Psoas muscle (tissue), 8 donors: ENCODE measurements around the gene RAB40A. TPM values are rescaled to one million over a fixed set of nuclear protein-coding genes. Genes with fewer than 3 reads are reported as not detected.

Experiments
- ATAC-seq, 4 donors: fragments of 200-7000 bp; cut with Tn5 transposase; one replicate each; pipeline ENCODE4 v1.9.1; 2020; ENCODE audit warnings: moderate library complexity in 3 of 4, mild to moderate bottlenecking in 2 of 4
- DNase-seq, 2 donors: peaks; one replicate each; pipeline ENCODE4 v3.0.0-alpha.2; 2020
- H3K27ac ChIP-seq: fragments of 200-600 bp; one replicate; pipeline ENCODE4 v1.8.0; 2022
- H3K27me3 ChIP-seq, 3 donors: fragments of 200-600 bp in 1 of 3; one replicate each; pipeline versions ENCODE4 v1.6.1 to v1.8.0; 2013 to 2022; ENCODE audit warnings: low read length in 2 of 3, mild to moderate bottlenecking in 2 of 3, moderate library complexity in 1 of 3; ENCODE audit not compliant: insufficient read depth in 3 of 3
- H3K36me3 ChIP-seq, 2 donors: fragments of 200-600 bp in 1 of 2; one replicate each; pipeline versions ENCODE4 v1.6.1 to v1.8.0; 2013 to 2022; ENCODE audit warnings: low read depth in 1 of 2, mild to moderate bottlenecking in 1 of 2, moderate library complexity in 1 of 2; ENCODE audit not compliant: insufficient read depth in 1 of 2
- H3K4me1 ChIP-seq: fragments of 200-600 bp; one replicate; pipeline ENCODE4 v1.8.0; 2022
- H3K4me3 ChIP-seq: fragments of 200-600 bp; one replicate; pipeline ENCODE4 v1.8.0; 2022; ENCODE audit warnings: mild to moderate bottlenecking
- H3K9me3 ChIP-seq: fragments of 200-600 bp; one replicate; pipeline ENCODE4 v1.8.0; 2022
- CTCF ChIP-seq: fragments of 200-600 bp; IDR thresholded peaks from one replicate; pipeline ENCODE4 v1.8.0; 2022; ENCODE audit warnings: antibody characterized with exemption
- WGBS, 3 donors: extraction: QIAGEN DNeasy Blood & Tissue Kit; methylation state at CpG; one replicate each; pipeline versions ENCODE4 v1.1.6 to v1.1.7; 2013; 5-methylcytosine and 5-hydroxymethylcytosine counted together
- intact Hi-C, 2 donors: fragments of 100-400 bp; cut with DNase I; formaldehyde crosslinking; loops; one replicate each; pipeline versions ENCODE4 v1.11.0 to v1.14.2; 2022
- polyA plus RNA-seq, 3 donors: library from polyadenylated mRNA; stranded (reverse); fragments of 200-250 nt; gene quantifications; one replicate each; pipeline ENCODE4 v1.2.3, GENCODE V29; 2013
- total RNA-seq, 4 donors: library from RNA; stranded (reverse); fragmentation: NEBNext Ultra II Directional in 2 of 4; extraction: Animal tissue kit (Norgen Biotek cat#: 25700) in 2 of 4; gene quantifications; one replicate each; pipeline versions ENCODE4 v1.2.1 to v1.2.4, GENCODE V29; 2021 to 2023
- donor health status: healthy with polysubstance abuse.
- donor health status: DM: no; HTN: no; CAD: no; lungs with moderate emphysema.
- donor health status: Bipolar disorder and iron deficiency.
- donor health status: healthy.
- donor health status: DM: yes; HTN: yes; CAD: no.
- donor health status: DM: no; HTN: no; CAD: no.
- donor health status: DM: no; HTN: no; CAD: no.
- donor health status: DM: yes; HTN: yes; CAD: no.

RAB40A gene
- total and polyA plus RNA-seq, 7 donors: 0.06 to 0.14 TPM; not detected in 5

- Histone ChIP-seq H3K27me3 (peaks cover 0 to 3% (median 0%) of the 10 kb centered on the region in 3 donors), H3K36me3 (no peaks in the 10 kb centered on the region), H3K27ac (no peak overlapping the region), H3K4me3 (no peak overlapping the region), H3K4me1 (no peaks in the 10 kb centered on the region), H3K9me3 (no peaks in the 10 kb centered on the region)
- ATAC-seq (no peak), DNase-seq (no peak)
- TF ChIP-seq CTCF: no peak
- 56 to 60% (median 59%) methylated on average over 3 of the region's 3 CpGs for WGBS, 3 donors
- intact Hi-C loops: no loop called here
These were observed 30.6 kb upstream of the RAB40A start for GRCh38 chrX:103549916-103550315.

- Histone ChIP-seq H3K27me3 (peaks cover 0 to 8% (median 0%) of the 10 kb centered on the region in 3 donors), H3K4me3 (no peak overlapping the region), H3K4me1 (no peaks in the 10 kb centered on the region), H3K36me3 (no peaks in the 10 kb centered on the region), H3K27ac (no peak overlapping the region), H3K9me3 (no peaks in the 10 kb centered on the region)
- no peak for ATAC-seq
- TF ChIP-seq CTCF: no peak
- intact Hi-C loops: no loop called here
- no peak for DNase-seq
These were observed 20.9 kb upstream of the RAB40A start for GRCh38 chrX:103540145-103540544.

GRCh38 chrX:103539695-103540094, 20.4 kb upstream of the RAB40A start:
- no peaks in the 10 kb centered on the region for H3K9me3 ChIP-seq
- intact Hi-C loops: loop anchor here (10.0 kb wide), 4 partner anchors 85 to 275 kb away; partner anchors contain the start of genes MORF4L2 (in 1 of the 2) and TCEAL1 (in 1 of the 2)
- H3K27ac ChIP-seq: no peak overlapping the region
- H3K27me3 ChIP-seq: peaks cover 0 to 8% (median 0%) of the 10 kb centered on the region in 3 donors
- TF ChIP-seq CTCF: no peak
- ATAC-seq: no peak
- WGBS, 3 donors: 60 to 98% (median 85%) methylated on average over 2 of the region's 2 CpGs
- H3K4me3 ChIP-seq: no peak overlapping the region
- no peak for DNase-seq
- H3K36me3 ChIP-seq: no peaks in the 10 kb centered on the region
- no peaks in the 10 kb centered on the region for H3K4me1 ChIP-seq

- Histone ChIP-seq H3K4me3 (no peak overlapping the region), H3K27me3 (peaks cover 0 to 8% (median 0%) of the 10 kb centered on the region in 3 donors), H3K27ac (no peak overlapping the region), H3K36me3 (no peaks in the 10 kb centered on the region), H3K4me1 (no peaks in the 10 kb centered on the region), H3K9me3 (no peaks in the 10 kb centered on the region)
- ATAC-seq (no peak), DNase-seq (no peak)
- intact Hi-C loops: loop anchor here (10.0 kb wide), 4 partner anchors 86 to 276 kb away; partner anchors contain the start of genes MORF4L2 (in 1 of the 2) and TCEAL1 (in 1 of the 2)
- TF ChIP-seq CTCF: no peak
These were observed 19.4 kb upstream of the RAB40A start for GRCh38 chrX:103538728-103539127.

GRCh38 chrX:103537871-103538387, 18.6 kb upstream of the RAB40A start:
- H3K4me1 ChIP-seq: no peaks in the 10 kb centered on the region
- peaks cover 0 to 8% (median 0%) of the 10 kb centered on the region in 3 donors for H3K27me3 ChIP-seq
- ATAC-seq: no peak
- intact Hi-C loops: loop anchor here (10.0 kb wide), 4 partner anchors 87 to 277 kb away; partner anchors contain the start of genes MORF4L2 (in 1 of the 2) and TCEAL1 (in 1 of the 2)
- 62 to 85% (median 83%) methylated on average over 3 of the region's 3 CpGs for WGBS, 3 donors
- no peak for TF ChIP-seq CTCF
- H3K4me3 ChIP-seq: no peak overlapping the region
- no peaks in the 10 kb centered on the region for H3K36me3 ChIP-seq
- no peak overlapping the region for H3K27ac ChIP-seq
- H3K9me3 ChIP-seq: no peaks in the 10 kb centered on the region
- DNase-seq: no peak
